Fibroblast of gingiva (primary cell): ENCODE data around the gene KNOP1.
"Not testable (repeated sequence)": the region's sequence is repeated elsewhere in the genome, so short reads cannot be mapped to it uniquely, and the experiment has no call there.

Source experiments
- DNase-seq: peaks from one replicate; pipeline ENCODE4 v3.0.0-alpha.2; 2011; ENCODE audit warnings: low read depth

The KNOP1 gene

GRCh38 chr16:19743816-19744159, 25.8 kb upstream of the KNOP1 start:
- no peak for DNase-seq

DNA sequence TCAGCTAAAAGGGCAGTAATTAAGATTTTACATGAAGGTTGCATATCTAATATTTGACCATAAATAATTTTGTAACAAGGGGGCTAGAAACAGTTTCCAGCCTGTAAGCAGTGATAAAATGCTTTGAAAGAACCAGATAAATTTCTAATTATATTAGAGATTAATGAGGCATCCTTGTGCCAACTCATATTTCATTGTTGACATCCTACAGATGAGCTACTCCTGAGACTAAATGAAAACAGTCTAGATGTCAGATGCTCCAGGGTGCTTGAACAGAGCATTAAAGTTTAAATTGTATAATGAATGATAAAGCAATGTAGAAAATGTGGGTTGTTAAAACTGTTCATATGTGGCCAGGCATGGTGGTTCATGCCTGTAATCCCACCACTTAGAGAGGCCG, 23.3 kb upstream of the KNOP1 start:
- no peak for DNase-seq

DNA sequence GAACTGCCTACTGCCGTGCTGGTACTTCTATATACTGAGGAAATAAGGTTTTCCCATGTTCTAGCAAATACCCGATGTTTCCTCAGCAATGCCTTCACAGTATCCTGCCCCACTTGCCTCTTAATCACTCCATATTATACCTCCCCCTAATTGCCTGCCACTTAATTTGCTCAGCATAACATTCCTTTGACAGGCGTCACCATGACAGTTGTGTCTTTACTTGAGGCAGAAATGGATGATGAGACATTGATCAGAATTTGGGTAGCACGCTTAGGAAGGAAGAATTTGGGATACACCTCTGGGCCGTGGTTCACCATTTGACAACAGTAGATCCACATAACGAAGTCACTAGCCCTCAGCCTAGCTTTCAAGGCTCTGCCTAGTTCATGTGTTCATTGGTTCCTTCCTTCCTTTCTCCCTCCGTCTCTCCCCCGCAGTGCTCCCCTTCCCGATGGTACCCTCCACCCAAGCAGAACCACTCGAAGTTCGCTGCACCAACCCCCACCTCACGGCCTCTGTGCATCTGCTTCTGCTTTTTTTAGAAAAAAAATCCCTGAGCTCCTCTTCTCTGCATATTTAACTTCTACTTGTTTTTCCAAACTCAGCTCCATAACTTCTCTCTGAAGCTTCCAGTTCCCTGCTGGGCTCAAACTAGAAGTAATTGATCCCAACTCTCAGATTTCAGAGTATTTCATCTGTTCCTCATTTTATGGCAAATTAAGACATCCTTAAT, 19.4 kb upstream of the KNOP1 start:
- DNase-seq = no peak

DNA sequence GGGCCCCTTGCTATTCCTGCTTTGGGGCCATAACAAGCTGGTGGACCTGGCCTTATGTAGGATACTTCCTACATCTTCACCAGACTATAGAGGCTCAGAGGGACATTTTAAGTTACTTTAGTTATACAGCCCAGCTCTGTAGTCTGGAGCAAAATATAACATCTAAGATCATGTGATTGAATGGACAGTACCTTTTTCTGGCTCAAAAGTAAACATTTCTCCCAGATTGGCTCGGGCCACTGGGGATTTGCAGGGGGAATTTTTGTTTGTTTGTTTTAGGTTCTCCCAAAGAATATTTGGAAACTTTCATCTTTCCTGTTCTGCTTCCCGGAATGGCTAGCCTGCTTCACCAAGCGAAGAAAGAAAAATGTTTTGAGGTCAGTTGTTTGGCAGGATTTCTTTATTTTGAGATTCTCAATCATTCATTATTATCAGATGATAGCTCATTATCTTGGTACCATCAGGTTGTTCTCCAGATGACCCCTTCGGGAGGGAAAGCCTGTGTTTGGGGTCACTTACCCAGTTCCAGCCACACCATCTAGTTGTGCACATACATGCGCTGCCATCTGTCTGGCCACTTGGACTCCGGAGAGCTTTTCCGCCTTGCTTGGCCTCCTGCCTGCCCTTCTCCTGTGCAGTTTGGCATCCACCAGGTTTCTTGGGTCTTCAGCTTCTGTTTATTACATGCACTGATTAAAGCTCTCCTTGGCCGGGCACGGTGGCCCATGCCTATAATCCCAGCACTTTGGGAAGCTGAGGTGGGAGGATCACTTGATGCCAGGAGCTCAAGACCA, 17.2 kb upstream of the KNOP1 start:
- DNase-seq = no peak

DNA sequence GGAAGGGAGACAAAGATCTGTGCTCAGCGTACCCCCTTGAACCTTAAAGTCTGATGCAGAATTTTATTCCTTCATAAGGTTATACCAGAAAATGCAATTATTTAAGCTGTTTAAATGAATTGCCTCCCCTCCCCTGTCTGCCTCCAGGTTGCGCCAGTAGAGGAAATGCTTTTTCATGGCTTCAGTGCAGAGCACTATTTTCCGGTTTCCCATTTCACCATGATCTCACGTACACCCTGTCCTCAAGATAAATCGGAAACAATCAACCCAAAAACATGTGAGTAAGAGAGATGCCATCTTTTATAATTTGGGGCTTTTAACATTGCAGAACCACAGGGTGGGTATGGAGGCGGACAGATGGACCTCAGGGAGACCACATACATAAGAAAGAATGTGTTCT, 15.5 kb upstream of the KNOP1 start:
- no peak for DNase-seq

GRCh38 chr16:19728636-19728965, 10.6 kb upstream of the KNOP1 start:
- no peak for DNase-seq

DNA sequence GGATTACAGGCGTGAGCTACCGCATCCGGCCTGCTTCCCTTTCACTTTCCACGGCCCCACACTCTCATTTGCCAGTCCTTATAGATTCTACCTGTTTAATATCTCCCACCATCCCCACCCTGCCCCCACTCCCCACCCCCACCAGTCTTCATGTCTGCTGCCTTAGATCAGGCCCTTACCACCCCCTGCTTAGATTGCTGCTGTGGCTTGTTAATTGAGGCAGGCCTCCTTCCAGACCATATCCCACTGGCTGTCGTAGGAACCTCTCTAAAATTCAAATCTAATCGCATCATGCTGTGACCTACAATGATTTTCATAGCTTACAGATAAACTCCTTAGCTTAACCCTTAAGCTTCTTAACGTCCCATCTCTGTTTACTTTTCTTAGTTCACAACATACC, 5.0 kb upstream of the KNOP1 start:
- no peak for DNase-seq

GRCh38 chr16:19722269-19722952, 4.4 kb upstream of the KNOP1 start:
- DNase-seq = no peak

- DNase-seq = no peak
These were observed 568 bp upstream of the KNOP1 start for GRCh38 chr16:19718624-19718965.

DNA sequence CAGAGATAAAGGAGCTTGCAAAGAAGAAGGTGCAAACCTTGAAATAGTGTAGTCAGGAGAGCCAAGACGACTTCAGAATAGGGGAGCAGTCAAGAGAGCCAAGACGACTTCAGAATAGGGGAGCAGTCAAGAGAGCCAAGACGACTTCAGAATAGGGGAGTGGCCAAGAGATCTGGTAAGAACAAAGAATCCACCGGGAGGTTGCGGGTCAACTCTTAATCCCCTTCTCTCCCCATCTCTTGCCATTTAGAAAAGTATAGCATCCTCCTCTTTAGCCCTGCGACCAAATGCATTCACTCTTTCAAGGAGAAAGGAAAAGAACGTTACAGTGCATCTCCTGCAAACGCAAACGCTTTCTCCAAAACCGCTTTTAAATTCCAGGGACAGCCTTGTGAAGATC, 713 bp downstream of the KNOP1 start:
- DNase-seq = no peak

GRCh38 chr16:19716728-19717127, 1.3 kb downstream of the KNOP1 start:
- not testable (repeated sequence) for DNase-seq

DNA sequence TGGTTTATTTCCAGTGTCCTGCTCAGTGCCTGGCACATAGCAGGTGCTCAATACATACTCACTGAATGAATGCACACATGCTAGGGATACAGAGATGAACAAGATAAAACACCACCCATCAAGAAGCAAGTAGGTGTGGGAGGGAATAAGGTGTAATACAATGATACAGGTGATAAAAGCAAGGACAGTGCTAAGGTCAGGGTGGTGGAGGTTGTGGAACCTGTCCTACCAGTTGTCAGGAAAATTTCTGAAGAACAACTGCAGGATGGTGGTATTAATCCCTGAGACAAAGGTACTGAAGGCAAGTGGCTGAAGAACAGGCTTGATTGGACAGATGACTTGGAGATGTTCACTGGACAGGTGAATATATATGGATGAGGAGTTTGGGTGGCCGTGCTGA, 1.8 kb downstream of the KNOP1 start:
- no peak for DNase-seq

DNA sequence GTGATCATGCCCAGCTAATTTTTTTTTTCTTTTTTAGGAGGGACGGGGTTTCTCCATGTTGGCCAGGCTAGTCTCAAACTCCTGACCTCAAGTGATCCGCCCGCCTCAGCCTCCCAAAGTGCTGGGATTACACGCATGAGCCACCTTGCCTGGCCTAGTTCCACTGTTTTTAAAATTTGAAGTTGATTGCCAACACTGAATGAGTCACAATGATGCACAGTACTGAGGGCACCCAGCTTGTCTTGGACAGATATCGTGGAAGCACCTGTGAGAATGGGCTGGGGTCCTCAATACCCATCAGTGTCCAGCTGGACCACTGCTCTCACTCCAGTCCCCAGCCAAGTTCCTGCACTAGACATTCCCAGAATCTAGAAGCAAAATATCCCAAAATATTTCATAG, 2.5 kb downstream of the KNOP1 start:
- DNase-seq = no peak

DNA sequence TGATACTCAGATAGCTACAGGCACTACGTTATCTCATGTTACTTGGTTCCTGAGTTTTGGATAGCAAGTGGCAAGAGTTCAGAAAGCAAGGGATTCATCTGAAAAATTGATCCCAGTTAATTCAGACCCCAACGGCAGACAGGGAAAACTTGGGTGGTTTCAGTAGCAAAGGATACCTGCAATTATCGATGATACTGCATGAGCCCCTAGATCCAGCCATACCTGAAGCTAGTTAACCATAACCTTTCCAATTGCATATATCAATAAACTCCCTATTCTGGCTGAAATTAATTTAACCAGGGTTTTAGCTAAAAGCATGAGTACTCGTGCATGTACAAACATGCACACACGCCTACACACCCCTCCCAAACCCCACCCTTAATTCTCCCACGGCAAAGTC, 4.3 kb downstream of the KNOP1 start:
- no peak for DNase-seq

DNA sequence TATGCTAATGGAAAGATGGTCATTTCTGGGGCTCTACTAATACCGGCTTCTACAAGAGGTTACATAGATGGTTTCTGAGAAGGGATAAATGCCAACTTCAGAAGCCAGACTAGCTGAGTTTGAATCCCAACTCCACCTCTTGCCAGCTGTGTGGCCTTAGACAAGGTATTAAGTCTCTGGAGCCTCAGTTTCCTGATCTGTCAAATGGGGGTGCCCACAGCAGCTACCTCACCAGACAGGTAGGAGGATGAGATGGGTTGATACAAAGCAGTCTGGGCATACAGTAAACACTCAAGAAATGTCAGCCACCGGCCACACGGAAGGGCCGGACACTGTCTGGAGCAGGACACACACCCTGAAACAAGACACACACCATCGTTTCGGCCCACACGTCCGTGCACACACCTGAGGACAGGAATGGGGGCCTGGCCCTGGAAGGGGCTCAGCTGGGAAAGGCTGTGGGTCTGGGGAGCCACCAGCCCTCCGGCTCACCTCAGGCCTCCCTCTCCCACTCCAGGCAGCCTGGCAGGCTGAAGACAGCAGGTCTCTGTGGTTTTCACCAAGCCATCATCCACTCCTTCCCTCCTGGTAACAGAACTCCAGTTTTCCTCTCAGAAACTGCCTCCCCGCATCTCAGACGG, 5.5 kb downstream of the KNOP1 start:
- DNase-seq = no peak

DNA sequence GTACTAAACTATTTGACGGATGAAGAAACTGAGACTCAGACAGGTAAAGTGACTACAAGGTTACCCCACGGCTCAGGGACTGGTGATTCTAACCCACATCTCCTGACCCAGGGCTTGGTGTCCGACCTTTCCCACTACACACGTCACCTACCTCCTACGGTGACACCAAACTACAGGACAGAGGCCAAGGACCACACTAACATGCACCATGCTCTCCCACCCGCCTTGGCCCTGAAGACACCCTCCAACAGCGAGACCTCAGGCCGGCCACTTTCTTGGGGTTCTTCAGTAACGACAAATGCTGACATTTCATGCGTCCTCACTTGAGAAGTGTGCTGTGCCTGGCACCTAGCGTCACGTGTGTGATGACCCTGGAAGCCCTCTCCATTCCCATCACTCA, 6.4 kb downstream of the KNOP1 start:
- no peak for DNase-seq

- DNase-seq = no peak
These were observed 7.0 kb downstream of the KNOP1 start for GRCh38 chr16:19710991-19711545.

DNA sequence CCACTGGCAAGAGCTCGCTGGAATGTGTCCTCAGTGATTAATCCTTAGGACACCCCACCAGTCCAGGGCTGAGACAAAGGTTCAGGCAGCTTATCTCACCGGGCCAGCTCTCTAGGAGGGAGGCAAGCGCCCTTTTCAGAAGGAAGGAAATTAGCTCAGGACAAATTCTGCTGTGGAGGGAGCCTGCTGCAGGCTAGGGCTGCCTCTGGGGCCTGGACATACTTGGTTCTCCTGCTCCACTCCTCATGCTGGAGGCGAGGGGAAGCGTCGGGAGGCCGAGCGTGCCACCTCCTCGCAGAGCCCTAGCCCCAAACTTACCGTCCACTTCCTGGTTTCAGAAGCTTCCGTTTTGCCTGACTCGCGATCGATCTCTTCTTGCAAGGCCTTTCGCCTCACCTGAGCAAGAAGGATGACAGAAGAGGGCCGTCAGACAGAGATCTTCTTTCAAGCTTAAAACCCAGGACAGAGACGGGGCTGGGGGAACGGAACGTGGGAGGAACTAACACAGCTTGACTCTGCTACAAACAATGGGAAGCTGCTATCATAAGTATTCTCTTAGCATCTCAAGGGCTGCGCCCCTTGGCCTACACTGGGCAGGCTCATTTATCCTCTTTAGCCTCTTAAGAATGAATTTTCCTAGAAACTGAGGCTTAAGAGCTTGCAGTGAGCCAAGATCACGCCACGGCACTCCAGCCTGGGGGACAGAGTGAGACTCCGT, 7.7 kb downstream of the KNOP1 start:
- no peak for DNase-seq

GRCh38 chr16:19709381-19710136, 8.5 kb downstream of the KNOP1 start:
- DNase-seq = no peak

DNA sequence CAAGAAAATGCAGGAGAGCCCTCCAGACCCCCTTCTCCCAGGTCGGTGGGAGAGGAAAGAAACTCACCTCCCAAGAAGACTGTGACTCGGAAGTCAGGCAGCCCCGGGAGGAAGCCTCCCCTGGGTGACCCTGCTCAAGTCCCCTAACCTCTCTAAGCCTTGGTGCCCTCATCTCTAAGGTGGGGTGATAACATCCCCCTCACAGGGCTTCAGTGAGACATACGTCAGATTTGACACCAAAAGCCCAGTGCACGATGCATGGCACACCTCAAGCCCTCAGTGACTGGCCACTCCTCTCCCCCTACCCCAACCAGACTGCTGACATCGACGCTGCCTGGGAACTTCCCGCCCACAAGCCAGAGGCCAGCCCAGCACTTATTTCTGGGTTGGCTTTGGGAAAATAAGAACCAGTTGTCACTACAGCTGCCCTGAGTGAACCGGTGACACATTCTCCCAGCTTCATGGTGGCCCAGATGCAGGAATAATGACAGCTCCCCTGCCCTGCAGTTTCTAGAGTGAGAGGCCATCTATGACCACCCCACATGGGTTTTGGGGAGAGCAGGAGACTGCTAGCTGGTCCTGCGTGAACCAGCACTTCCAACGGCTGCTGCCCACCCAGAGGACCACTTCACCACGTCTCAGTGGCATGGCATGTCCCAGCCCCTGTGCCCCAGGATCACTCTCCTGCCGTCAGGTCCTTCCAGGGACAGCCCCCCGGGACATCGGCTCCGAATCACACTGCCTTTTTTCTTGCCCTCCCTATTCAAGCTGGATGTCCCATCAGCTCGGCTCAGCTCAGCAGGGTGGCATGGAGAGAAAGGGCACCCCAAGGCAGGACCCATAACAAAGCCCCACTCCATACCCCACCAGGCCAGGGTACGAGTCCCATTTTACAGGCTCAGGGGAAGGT, 9.5 kb downstream of the KNOP1 start:
- no peak for DNase-seq
